Central memory CD4-positive, alpha-beta T cell (primary cell): ENCODE results near the gene ERP27.

Experiments used
- DNase-seq: peaks from one replicate; pipeline ENCODE4 v3.0.0; 2022

Gene ERP27

DNA sequence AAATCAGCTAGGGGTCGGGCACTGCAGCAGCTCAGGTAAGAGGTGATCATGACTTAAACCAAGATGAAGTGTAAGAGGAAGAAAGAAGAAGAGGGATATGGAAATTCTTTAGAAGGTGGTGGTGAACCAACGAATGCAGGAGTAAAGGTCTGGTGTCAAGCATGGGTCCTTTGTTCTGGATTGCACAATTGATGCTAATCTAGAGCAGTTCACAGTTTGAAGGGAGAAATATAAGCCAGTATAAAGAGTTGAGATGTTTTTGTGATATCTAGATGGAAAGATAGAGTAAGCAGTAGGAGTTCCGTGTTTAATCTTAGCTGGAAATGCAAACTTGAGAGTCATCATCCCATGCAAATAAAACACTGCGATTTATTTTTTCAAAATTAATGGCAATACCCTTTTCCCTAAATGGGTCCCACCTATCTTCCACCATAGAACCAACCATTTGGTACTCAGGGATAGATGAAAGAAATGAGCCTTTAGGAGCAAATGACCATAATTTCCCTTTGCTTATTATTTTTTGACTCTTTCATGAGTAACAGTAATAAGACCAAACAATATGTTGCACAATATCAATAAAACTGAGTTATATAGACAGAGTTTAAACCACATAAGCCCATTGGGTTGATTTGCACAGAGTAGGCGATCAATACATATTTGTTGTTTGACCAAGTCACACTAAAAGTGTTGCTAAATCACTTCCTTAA, 37.7 kb downstream of the ERP27 start:
- no peak for DNase-seq

DNA sequence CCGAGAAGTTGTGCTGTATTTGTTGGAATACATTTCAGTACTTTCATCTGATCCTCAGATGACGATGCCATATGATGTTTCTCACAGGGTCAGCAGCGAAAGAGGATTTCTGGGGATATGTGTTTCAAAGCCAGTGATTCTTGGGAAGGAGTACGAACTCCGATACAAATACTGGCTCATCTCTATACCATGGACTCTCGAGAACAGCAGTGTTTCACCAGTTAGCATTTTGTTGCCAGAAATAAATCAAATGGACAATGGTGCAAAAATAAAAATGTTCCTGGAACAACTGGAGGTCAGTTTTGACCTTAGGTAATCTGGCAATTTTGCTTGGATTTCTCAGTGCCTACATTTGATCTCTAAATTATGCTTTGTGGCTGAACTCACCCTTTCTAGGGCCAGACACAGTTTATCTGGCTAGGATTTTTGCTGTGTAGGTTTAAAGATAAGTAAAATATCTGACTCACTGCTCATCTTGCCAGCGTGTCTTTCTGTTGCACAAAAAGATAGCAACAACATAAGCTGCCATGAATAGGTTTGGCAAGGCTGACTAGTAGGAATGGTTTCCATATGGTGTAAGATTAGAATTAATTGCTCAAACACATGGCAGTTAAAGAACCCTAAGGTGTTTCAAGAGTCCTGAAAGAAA, 41.7 kb downstream of the ERP27 start:
- no peak for DNase-seq

DNA sequence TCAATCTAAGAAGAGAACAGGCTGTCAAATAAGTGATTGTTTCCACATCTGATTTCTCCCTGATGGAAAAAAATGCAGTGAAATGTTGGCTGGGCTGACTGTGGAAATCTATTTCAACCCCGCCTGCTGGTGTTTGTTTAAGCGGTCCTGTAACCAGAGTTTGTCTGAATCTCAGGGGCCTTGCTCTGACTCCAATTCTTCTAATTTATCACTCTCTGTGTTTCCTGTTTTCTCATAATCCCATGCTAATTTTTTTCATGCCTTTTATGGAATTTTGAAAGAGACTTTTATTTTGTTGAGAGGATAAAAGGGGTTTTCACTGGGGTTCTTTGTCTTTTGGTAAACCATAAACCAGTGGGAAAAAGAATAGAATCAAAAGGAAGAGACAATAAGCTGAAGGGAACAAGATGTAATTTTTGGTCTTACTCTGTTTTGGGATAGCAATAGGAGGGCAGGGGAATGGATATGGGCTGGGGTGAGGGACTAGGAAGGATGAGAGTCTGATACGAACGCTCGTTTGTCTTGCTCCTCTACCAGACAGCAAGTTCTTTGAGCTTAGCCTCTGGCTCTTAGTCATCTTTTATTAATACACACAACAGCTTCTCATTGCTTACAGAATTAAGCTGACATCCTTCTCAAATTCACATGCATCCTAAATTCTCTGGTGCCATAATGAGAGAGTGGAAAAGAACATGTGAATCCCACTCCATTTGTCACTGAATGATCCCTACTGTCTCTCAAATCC, 44.7 kb downstream of the ERP27 start:
- DNase-seq = no peak

DNA sequence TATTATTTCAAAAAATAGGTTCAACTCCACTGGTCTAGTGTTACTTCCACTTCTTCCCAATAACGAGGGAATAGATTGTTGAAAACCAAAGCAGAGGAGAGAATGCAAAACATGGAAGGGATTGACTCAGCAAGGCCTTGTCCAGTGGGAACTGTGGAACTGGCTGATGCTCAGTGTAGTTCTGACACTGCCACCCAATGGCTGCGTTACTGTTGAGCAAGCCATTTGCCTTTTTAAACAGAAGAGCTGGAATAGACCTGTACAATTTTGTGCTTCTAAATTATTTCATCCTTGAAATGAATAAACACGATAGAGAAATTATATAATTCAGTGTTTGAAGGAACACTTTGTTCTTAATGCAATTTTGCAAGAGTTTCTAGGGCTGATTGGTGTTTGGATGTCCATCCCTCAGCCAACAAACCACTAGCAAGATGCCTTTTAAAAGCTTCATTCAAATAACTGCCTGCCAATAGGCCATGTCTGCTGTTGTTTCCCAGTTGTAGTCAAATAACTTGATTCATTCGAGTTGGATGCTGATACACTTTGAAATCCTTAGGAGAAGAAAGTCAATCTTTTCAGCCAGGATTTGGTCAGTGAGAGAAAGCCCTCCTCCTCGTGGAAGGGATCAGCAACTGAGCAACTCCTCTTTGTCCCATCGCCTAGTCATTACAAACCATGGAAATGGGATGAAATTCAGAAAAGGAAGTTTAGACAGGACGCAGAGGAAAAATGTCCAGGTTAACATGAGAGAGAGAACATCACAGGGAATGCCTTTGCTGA, 45.4 kb downstream of the ERP27 start:
- no peak for DNase-seq

DNA sequence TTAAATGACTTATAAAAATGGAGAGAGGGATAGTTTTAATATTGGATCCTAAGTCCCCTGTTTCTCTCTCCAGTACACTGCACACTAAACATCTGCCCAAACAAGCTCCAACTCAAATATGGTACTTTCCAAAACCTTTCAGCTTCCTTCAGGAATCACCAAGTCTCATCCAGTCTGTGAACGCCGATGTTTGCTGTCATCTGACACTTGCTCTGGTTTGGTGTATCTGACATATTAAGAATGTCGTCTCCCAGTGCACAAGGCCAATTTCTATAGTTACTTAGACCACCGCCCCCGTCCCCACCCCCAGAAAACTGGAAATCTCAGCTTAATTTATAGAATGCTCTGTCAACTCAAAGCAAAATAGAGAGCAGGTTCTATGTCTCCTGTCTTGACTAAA, 47.6 kb downstream of the ERP27 start:
- no peak for DNase-seq

DNA sequence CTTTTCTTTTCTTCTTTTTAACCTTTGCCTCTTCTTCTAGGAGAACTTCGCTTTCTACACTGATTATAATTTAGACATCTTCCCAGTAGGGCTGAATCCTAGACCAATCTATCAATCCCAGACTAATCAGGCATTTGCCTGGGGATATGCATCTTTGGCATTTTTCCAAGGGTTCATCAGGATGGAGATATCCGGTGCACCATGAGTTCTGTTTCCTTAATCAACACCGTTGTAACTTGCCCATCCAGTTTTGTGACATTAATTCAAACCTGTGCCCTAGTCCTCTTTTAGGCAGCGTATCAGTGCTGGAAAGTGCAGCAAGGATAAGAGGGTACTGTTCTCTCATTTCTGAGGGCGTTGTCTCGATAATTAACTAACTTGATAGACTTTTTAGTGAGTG, 52.1 kb downstream of the ERP27 start:
- DNase-seq = no peak

DNA sequence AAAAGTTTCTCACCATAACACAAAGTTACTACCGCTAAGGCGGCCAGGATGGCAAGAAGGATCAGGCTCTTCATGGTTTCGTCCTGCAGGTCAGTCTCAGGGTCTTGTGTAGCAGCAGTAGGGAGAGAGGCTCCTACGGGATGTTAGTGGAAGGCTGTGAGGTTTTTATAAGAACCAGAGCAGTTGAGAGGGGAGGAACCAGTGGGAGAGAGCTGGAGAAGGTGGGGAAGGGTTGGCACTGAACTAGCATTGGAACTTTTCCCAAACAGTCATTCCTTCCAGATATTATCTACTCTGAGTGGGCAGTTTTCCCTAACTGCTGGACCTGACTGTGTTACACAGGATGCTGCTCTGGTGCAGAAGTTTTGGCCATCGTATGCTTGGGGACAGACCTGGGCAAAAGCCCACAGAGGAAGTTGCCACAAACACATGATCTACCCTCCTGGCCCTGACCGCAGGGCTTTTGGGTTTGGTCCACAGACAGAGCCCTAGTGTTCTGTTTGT, 52.6 kb downstream of the ERP27 start, which contains the start of gene MGP:
MGP (minus strand) TSS at position 137 of the 504 bp plus-strand sequence; CDS start at position 74, 63 bp downstream.
- DNase-seq = no peak

DNA sequence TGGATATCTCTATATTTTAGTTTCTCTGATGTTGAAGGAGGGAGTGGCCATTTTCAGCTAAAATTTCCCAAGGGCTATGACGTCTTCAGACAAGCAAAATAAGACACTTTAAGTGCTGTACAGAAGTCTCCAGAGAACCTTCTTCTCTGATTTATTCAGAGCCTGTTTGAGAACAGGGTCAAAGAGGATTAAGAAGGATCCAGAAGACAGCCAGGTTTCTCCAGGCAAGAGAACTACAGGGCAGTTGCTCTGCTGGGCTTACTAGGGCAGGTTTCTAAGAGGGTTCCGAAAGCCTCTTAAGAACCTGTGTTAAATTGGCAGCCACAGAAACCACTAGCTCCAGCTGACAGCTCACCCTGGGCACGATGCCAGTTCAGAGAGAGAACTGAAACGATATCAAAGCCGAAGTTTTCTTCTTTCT, 53.9 kb downstream of the ERP27 start:
- peak; percentile 84 for DNase-seq

DNA sequence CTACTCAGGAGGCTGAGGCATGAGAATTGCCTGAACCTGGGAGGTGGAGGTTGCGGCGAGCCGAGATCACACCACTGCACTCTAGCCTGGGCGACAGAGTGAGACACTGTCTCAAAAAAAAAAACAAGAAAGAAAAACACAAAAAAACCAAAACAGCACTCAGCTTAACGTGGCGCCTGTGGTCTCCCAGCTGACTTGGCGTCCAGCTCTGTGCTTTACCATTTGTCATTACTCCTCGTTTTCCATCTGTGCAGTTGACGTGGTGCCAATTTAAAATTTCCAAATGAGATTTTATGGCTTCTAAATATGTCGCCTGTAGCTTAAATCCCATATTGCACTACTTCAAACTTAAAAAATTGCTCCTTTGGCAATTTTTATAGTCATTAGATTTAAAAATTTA, 54.7 kb downstream of the ERP27 start:
- no peak for DNase-seq

DNA sequence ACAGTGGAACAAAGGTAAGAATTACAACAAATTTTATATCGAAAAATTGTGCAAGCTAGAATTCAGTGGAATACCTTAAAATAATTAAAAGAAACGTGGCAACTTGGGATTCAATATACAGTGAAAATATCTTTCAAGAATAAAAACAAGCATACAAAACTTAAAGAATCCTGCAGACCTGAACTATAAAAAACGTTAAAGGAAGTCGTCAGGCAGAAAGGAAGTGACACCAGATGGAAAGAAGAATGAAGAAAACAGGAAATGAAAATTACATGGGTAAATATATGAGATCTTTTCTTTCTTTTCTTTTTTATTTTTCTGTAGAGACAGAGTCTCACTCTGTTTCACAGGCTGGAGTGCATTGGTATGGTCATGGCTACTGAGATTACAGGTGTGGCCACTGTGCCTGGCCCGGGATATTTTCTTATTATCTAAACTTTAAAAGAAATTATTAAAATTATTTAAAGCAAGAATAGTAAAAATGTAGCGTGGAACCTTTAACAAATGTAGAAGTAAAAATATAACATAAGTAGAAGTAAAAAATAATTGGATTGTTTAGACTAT, 57.4 kb downstream of the ERP27 start:
- DNase-seq = no peak

DNA sequence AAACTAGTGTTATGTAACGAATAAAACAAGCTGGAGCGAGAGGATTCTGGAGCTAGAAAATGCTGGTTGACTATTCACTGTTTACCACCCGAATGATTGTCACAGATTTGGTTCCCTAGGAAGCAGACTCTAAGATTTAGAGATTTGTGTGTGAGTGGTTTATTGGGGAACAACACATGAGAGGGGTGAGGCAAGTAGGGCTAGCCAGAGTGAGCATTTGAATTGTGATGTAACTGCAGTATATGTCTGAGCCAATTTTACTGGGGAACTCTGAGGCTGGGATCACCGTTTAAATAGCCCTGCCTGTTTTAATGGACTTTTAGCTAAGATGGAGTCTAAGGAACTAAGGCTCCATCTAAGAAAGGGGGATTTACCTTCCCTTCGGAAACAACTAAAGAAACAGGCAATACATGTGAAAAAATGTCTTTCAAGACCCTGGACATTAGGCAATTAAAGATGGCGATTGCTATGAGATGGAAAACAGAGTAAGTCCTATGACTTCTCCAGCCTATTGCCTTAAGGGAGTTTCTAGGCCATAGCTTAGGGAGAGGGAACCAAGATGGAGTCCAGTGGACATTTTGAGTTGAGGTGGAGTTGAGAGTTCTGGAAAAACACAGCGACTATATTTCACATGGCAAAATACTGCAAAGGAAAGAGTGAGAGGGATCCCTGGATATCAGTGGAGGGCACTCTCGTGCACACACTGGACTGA, 59.0 kb downstream of the ERP27 start:
- no peak for DNase-seq

DNA sequence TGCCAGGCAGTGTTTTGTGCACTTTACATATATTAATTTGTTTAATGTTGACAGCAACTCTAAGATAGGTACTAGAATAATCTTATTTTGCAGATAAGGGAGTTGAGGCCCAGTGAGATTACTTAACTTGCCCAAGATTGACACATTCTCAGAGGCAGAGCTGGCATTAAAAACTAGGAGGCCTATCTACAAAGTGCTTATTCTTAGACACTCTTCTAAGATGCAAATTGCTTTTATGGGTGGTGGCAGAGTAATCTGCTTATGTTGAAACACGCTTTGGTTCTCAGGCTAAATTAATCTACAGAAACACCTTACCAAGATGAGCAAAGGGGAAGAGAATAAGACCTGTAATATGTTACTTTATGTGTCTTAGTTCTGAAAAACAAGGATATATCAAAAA, 59.8 kb downstream of the ERP27 start:
- DNase-seq = no peak

DNA sequence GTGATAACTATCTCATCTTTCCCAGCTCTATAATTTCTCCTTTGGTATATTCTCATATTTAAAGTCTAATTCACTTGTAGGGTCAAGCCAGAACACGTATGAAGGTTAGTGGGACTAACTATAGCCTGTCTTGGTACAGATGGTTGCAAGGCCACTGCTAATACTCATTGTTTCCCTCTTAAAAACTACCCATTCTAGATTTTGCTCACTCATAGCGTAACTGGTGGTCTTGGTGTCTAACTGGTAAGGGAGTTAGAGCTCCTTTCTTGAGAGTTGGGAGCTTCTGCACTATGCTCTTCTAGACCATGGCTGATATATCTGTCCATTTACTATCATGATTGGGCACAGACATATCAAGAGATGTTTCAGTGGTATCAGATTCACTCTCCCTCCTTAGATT, 61.5 kb downstream of the ERP27 start:
- DNase-seq = no peak

DNA sequence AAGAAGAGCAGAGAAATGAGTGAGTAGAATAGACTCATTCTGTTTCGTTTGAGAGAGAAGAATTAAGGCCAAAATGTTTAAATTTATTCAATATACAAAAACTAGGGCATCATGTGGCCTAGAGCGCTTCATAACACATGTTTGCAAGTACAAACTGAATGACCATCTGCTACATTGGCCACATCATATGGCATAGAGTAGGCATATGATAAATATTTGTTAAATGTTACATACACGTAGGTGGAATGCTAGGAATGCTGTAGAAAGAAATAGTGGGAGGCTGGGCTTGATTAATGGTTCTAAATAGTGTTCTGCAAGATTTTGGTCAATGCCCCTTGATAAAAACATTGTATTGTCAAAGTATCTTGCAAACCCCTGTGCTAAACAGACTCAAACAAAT, 63.5 kb downstream of the ERP27 start:
- no peak for DNase-seq

DNA sequence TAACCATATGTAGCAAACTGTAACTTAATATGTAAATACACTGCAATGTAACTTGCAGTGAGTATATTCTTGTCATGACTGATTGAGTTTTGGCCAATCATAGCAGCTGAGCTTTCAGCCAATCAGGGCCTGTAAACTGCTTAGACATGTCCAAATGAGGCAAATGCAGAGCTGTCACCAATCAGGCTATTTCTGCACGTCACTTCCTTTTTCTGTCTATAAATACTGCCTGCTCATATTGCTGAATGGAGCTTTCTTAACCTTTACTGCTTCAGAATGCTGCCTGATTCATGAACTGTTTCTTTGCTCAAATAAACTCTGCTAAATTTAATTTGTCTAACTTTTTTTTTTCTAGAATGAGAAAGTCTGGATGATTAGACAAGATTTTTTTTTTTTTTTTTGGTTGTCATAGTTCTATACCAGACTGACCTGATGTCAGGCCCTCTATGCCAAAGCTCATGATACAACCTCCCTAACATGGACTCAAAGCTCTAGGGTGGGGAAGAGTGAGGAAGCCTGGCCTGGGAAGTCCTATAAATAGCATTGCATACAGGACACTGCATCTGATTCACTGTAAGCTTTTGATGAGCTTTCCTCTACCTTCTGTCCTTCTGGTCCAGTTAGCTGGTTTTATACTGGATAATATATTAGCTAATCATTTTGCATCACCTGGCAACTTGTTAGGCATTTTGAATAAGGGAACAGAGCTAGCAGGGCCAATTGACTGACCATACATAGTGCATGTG, 64.7 kb downstream of the ERP27 start:
- DNase-seq = no peak

DNA sequence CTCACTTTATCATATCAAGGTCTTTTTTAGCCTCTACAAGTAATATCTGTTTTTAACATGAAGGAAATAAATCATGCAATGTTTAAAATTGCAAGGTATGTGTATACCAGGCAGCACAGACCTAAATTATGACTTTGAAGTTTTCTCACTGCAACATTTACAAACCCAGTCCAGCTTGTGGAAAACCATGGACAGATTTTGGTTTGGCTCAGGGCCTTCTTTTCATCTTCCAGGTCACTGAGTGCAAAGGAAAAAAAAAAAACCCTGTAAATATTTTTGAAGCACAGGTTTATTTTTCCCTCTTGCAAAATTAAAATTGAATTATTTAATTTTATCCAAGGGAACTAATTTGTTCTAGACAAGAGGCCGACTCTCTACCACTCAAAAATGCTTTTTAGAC, 66.5 kb downstream of the ERP27 start:
- no peak for DNase-seq

DNA sequence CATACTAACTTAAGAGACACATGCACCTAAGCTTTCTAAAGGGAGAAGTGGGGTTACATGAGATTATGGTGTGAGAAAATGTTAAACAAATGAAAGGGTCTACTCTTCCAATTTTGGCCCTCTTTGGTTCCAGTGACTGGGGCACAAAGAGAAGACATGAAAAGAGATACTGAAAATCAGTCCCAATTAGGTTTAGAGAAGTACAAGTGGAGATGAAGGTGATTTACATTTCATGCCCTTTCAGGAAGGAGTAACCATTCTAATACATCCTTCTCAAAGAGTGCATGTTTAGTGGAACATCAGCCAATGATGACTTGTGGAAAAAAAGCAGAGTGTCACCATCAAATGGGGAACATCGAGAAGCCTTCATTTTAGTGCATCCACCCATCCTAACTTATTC, 67.1 kb downstream of the ERP27 start:
- no peak for DNase-seq

DNA sequence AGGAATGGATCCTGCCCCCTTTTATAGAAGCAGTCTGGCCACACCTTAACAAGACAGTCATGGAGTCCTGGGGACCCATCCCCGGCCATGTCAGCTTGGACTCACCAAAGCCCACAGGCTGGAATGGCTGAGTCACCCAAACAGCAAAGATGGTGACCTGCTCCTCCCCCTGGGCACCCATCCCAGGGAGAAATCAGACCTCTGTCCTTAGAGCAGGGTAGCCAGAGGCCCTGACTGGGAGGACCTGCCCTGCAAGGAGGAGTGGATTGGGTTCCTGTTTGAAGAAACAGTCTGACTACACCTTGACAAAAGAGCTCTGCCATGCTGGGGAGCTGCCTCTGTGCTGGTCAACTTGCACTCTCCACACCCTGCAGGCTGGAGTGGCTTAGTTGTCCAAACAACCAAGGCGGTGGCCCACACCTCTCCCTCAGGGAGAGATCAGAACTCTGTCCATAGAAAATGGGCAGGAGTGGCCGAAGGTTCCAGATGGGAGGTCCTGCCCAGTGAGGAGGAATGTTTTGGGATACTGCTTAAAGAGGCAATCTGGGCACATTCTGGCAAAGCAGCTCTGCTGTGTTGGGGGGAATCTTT, 69.3 kb downstream of the ERP27 start:
- DNase-seq = no peak
